Neural cell (in vitro differentiated cells): ENCODE data around the gene HAPLN2. TPM values are rescaled to one million over a fixed set of nuclear protein-coding genes. Genes with fewer than 3 reads are reported as not detected.

ENCODE experiments used
- H2AFZ ChIP-seq: fragments of 200-600, 300-800 bp; sonication (generic), shearing (Covaris generic); 2 replicates; pipeline ENCODE4 v1.6.0; 2014; ENCODE audit warnings: low read depth, mild to moderate bottlenecking, antibody characterized with exemption, low read length, moderate library complexity
- H3F3A ChIP-seq: fragments of 200-600 bp; shearing (Covaris generic); 2 replicates; pipeline ENCODE4 v1.6.1; 2016; ENCODE audit warnings: mild to moderate bottlenecking, moderate library complexity, mixed read lengths, antibody characterized with exemption, low read length; ENCODE audit not compliant: insufficient read depth, poor library complexity, severe bottlenecking
- H3K27ac ChIP-seq: fragments of 200-600, 300-800 bp; sonication (generic), shearing (Covaris generic); 2 replicates; pipeline ENCODE4 v1.5.1; 2014; ENCODE audit warnings: mild to moderate bottlenecking, low read length, moderate library complexity
- H3K27me3 ChIP-seq: fragments of 300-800, 200-600 bp; sonication (generic), shearing (Covaris generic); 2 replicates; pipeline ENCODE4 v1.6.0; 2014; ENCODE audit warnings: mild to moderate bottlenecking, low read depth, low read length, moderate library complexity; ENCODE audit not compliant: insufficient read depth
- H3K36me3 ChIP-seq: fragments of 300-800, 200-600 bp; sonication (generic), shearing (Covaris generic); 2 replicates; pipeline ENCODE4 v1.5.1; 2014; ENCODE audit warnings: mild to moderate bottlenecking, antibody characterized with exemption, low read length, moderate library complexity; ENCODE audit not compliant: insufficient read depth
- H3K4me2 ChIP-seq: fragments of 300-800, 200-600 bp; sonication (generic), shearing (Covaris generic); 2 replicates; pipeline ENCODE4 v1.6.0; 2014; ENCODE audit warnings: mild to moderate bottlenecking, low read length
- H3K4me3 ChIP-seq: fragments of 300-800, 200-600 bp; sonication (generic), shearing (Covaris generic); 2 replicates; pipeline ENCODE4 v1.5.1; 2014; ENCODE audit warnings: mild to moderate bottlenecking, low read length, moderate library complexity
- H3K79me2 ChIP-seq: fragments of 200-600 bp; shearing (Covaris generic); replicated peaks from 2 replicates; pipeline ENCODE4 v1.6.0; 2014; ENCODE audit warnings: mild to moderate bottlenecking, low read length, moderate library complexity; ENCODE audit not compliant: insufficient read depth
- H3K9ac ChIP-seq: fragments of 300-800, 200-600 bp; sonication (generic), shearing (Covaris generic); 2 replicates; pipeline ENCODE4 v1.6.1; 2016; ENCODE audit warnings: mild to moderate bottlenecking, low read length, mixed read lengths
- H3K9me2 ChIP-seq: fragments of 200-600 bp; shearing (Covaris generic); 2 replicates; pipeline ENCODE4 v1.6.1; 2016; ENCODE audit warnings: mild to moderate bottlenecking, low read length, mixed read lengths; ENCODE audit not compliant: insufficient read depth
- H3K9me3 ChIP-seq: fragments of 200-600, 300-800 bp; sonication (generic), shearing (Covaris generic); 2 replicates; pipeline ENCODE4 v1.6.1; 2016; ENCODE audit warnings: mild to moderate bottlenecking, mixed run types, low read length, moderate library complexity, mixed read lengths
- H4K20me1 ChIP-seq: fragments of 200-600 bp; shearing (Covaris generic); 2 replicates; pipeline ENCODE4 v1.6.1; 2016; ENCODE audit warnings: mild to moderate bottlenecking, mixed run types; ENCODE audit not compliant: insufficient read depth
- CTCF ChIP-seq: fragments of 450-650 bp; IDR thresholded peaks from 2 replicates; pipeline ENCODE4 v1.5.1; 2014; ENCODE audit warnings: antibody characterized with exemption, mild to moderate bottlenecking, moderate library complexity; ENCODE audit not compliant: poor library complexity, severe bottlenecking
- EP300 ChIP-seq: fragments of 450-650 bp; conservative IDR thresholded peaks from 2 replicates; pipeline ENCODE4 v1.6.1; 2014; ENCODE audit warnings: antibody characterized with exemption, mild to moderate bottlenecking, moderate library complexity; ENCODE audit not compliant: poor library complexity, severe bottlenecking
- EZH2 ChIP-seq: fragments of 200-600, 300-800 bp; shearing (Covaris generic), sonication (generic); IDR thresholded peaks from 2 replicates; pipeline ENCODE4 v1.6.1; 2014; ENCODE audit warnings: antibody characterized with exemption, low read length, borderline replicate concordance, mild to moderate bottlenecking; ENCODE audit not compliant: insufficient read depth, poor library complexity, severe bottlenecking
- MXI1 ChIP-seq: fragments of 450-650 bp; conservative IDR thresholded peaks from 2 replicates; pipeline ENCODE4 v1.6.1; 2014; ENCODE audit warnings: antibody characterized with exemption, mild to moderate bottlenecking; ENCODE audit not compliant: poor library complexity, severe bottlenecking
- POLR2AphosphoS5 ChIP-seq: IDR thresholded peaks from 2 replicates; pipeline ENCODE4 v1.6.1; 2012
- RAD21 ChIP-seq: fragments of 450-650 bp; conservative IDR thresholded peaks from 2 replicates; pipeline ENCODE4 v1.6.1; 2014; ENCODE audit warnings: antibody characterized with exemption, mild to moderate bottlenecking, moderate library complexity
- REST ChIP-seq: IDR thresholded peaks from 2 replicates; pipeline ENCODE4 v1.6.1; 2012; ENCODE audit warnings: borderline replicate concordance
- SMC3 ChIP-seq: fragments of 450-650 bp; conservative IDR thresholded peaks from 2 replicates; pipeline ENCODE4 v1.6.1; 2014; ENCODE audit warnings: antibody characterized with exemption, mild to moderate bottlenecking, moderate library complexity; ENCODE audit not compliant: poor library complexity
- TAF1 ChIP-seq: IDR thresholded peaks from 2 replicates; pipeline ENCODE4 v1.6.1; 2012; ENCODE audit warnings: low read depth
- polyA plus RNA-seq: library from polyadenylated mRNA; depleted of rRNA; stranded (reverse); fragments of >200 nt; gene quantifications from 2 replicates; pipeline ENCODE4 v1.2.3, GENCODE V29; 2014

Gene HAPLN2
- polyA plus RNA-seq, 1 donor from 2014 or later: 22.9 TPM

GRCh38 chr1:156648496-156648895 lies 29.3 kb downstream of the HAPLN2 start:
- no peak overlapping the region for H3K27ac ChIP-seq
- no peaks in the 10 kb centered on the region for H3K9me2 ChIP-seq
- H3K79me2 ChIP-seq: no peaks in the 10 kb centered on the region
- H3K9ac ChIP-seq: no peak overlapping the region
- H2AFZ ChIP-seq: no peak overlapping the region
- H3K36me3 ChIP-seq: no peaks in the 10 kb centered on the region
- no peaks in the 10 kb centered on the region for H4K20me1 ChIP-seq
- no peak overlapping the region for H3K4me3 ChIP-seq
- TF ChIP-seq EP300: no peak
- no peak overlapping the region for H3K4me2 ChIP-seq
- H3K9me3 ChIP-seq: no peaks in the 10 kb centered on the region
- peaks cover 56% of the 10 kb centered on the region for H3K27me3 ChIP-seq
- H3F3A ChIP-seq: no peaks in the 10 kb centered on the region

- Histone ChIP-seq H3K9me2 (no peaks in the 10 kb centered on the region), H2AFZ (no peak overlapping the region), H3K4me2 (no peak overlapping the region), H3K27me3 (peaks cover 57% of the 10 kb centered on the region), H3F3A (no peaks in the 10 kb centered on the region), H3K9ac (no peak overlapping the region), H3K79me2 (no peaks in the 10 kb centered on the region), H3K36me3 (no peaks in the 10 kb centered on the region), H3K27ac (no peak overlapping the region), H3K9me3 (no peaks in the 10 kb centered on the region), H3K4me3 (no peak overlapping the region), H4K20me1 (no peaks in the 10 kb centered on the region)
- no peak for TF ChIP-seq RAD21
- no peak for TF ChIP-seq SMC3
- TF ChIP-seq POLR2AphosphoS5: no peak
- no peak for TF ChIP-seq EP300
- no peak for TF ChIP-seq REST
- TF ChIP-seq EZH2: no peak
- TF ChIP-seq CTCF: no peak
Measured at GRCh38 chr1:156648951-156649350, 29.7 kb downstream of the HAPLN2 start.

- Histone ChIP-seq H3K4me3 (no peak overlapping the region), H2AFZ (no peak overlapping the region), H3F3A (no peaks in the 10 kb centered on the region), H3K4me2 (no peak overlapping the region), H3K9me3 (no peaks in the 10 kb centered on the region), H3K27me3 (peaks cover 79% of the 10 kb centered on the region), H4K20me1 (no peaks in the 10 kb centered on the region), H3K9ac (no peak overlapping the region), H3K36me3 (no peaks in the 10 kb centered on the region), H3K79me2 (no peaks in the 10 kb centered on the region), H3K9me2 (no peaks in the 10 kb centered on the region), H3K27ac (no peak overlapping the region)
- no peak for TF ChIP-seq RAD21
- no peak for TF ChIP-seq POLR2AphosphoS5
- TF ChIP-seq CTCF: no peak
- no peak for TF ChIP-seq REST
- TF ChIP-seq SMC3: no peak
- no peak for TF ChIP-seq EZH2
- TF ChIP-seq TAF1: no peak
- no peak for TF ChIP-seq MXI1
- no peak for TF ChIP-seq EP300
Measured at GRCh38 chr1:156652131-156652991, 33.1 kb downstream of the HAPLN2 start.
